Measurements from ENCODE around the gene WDR86. TPM values are rescaled to one million over a fixed set of nuclear protein-coding genes. Genes with fewer than 3 reads are reported as not detected.

Gene WDR86
- total RNA-seq, 2 experiments from 2014 or later: 0.29 TPM; not detected in 1

GRCh38 chr7:151428378-151429236, 18.8 kb upstream of the WDR86 start:
- Mint-ChIP-seq H3K36me3 (no peaks in the 10 kb centered on the region), H3K27me3 (peaks cover 16% of the 10 kb centered on the region), H3K27ac (no peak overlapping the region), H3K4me1 (peaks cover 41% of the 10 kb centered on the region), H3K9me3 (ENCODE audit: low read depth) (no peaks in the 10 kb centered on the region), H3K4me3 (no peak overlapping the region)
- CTCF ChIA-PET: interaction anchor here (1.0 to 1.5 kb wide), 4 partner anchors 17 to 78 kb away, joined by 3 to 7 read pairs (median 3); no protein-coding TSS in a partner anchor
- no peak for DNase-seq
- no peak for ATAC-seq

GRCh38 chr7:151427705-151428377, 18.0 kb upstream of the WDR86 start:
- CTCF ChIA-PET: interaction anchor here (1.1 kb wide), 1 partner anchor 16 kb away, joined by 3 read pairs; no protein-coding TSS in a partner anchor
- H3K9me3 Mint-ChIP-seq (ENCODE audit: low read depth): no peaks in the 10 kb centered on the region
- H3K36me3 Mint-ChIP-seq: no peaks in the 10 kb centered on the region
- no peak overlapping the region for H3K4me3 Mint-ChIP-seq
- no peak for DNase-seq
- H3K4me1 Mint-ChIP-seq: peaks cover 35% of the 10 kb centered on the region
- H3K27ac Mint-ChIP-seq: no peak overlapping the region
- peaks cover 16% of the 10 kb centered on the region for H3K27me3 Mint-ChIP-seq
- no peak for ATAC-seq

GRCh38 chr7:151426904-151427704, 17.3 kb upstream of the WDR86 start:
- H3K36me3 Mint-ChIP-seq: no peaks in the 10 kb centered on the region
- H3K4me1 Mint-ChIP-seq: peaks cover 29% of the 10 kb centered on the region
- peaks cover 21% of the 10 kb centered on the region for H3K27me3 Mint-ChIP-seq
- CTCF ChIA-PET: no interaction called here
- H3K4me3 Mint-ChIP-seq: no peak overlapping the region
- DNase-seq (no peak), ATAC-seq (no peak)
- no peaks in the 10 kb centered on the region for H3K9me3 Mint-ChIP-seq (ENCODE audit: low read depth)
- no peak overlapping the region for H3K27ac Mint-ChIP-seq

- H3K9me3 Mint-ChIP-seq (ENCODE audit: low read depth): no peaks in the 10 kb centered on the region
- no peak overlapping the region for H3K27ac Mint-ChIP-seq
- H3K4me3 Mint-ChIP-seq: no peak overlapping the region
- H3K4me1 Mint-ChIP-seq: peaks cover 27% of the 10 kb centered on the region
- peaks cover 26% of the 10 kb centered on the region for H3K27me3 Mint-ChIP-seq
- DNase-seq: no peak
- no peaks in the 10 kb centered on the region for H3K36me3 Mint-ChIP-seq
- CTCF ChIA-PET: interaction anchor here (0.7 to 1.0 kb wide), 2 partner anchors 21 to 357 kb away, joined by 3 read pairs; no protein-coding TSS in a partner anchor
- ATAC-seq: no peak
Measured at GRCh38 chr7:151426441-151426903, 16.6 kb upstream of the WDR86 start.

GRCh38 chr7:151425670-151426440, 16.0 kb upstream of the WDR86 start:
- Mint-ChIP-seq H3K4me3 (no peak overlapping the region), H3K9me3 (ENCODE audit: low read depth) (no peaks in the 10 kb centered on the region), H3K27ac (no peak overlapping the region), H3K27me3 (peaks cover 26% of the 10 kb centered on the region), H3K4me1 (peaks cover 24% of the 10 kb centered on the region), H3K36me3 (no peaks in the 10 kb centered on the region)
- no peak for DNase-seq
- no peak for ATAC-seq
- CTCF ChIA-PET: interaction anchor here (0.7 to 1.0 kb wide), 2 partner anchors 22 to 358 kb away, joined by 3 read pairs; no protein-coding TSS in a partner anchor

- CTCF ChIA-PET: no interaction called here
- H3K4me3 Mint-ChIP-seq: no peak overlapping the region
- H3K9me3 Mint-ChIP-seq (ENCODE audit: low read depth): no peaks in the 10 kb centered on the region
- DNase-seq: no peak
- H3K27ac Mint-ChIP-seq: no peak overlapping the region
- H3K36me3 Mint-ChIP-seq: no peaks in the 10 kb centered on the region
- no peak for ATAC-seq
- peaks cover 16% of the 10 kb centered on the region for H3K4me1 Mint-ChIP-seq
- H3K27me3 Mint-ChIP-seq: peaks cover 32% of the 10 kb centered on the region
Measured at GRCh38 chr7:151424799-151425198, 15.0 kb upstream of the WDR86 start.

GRCh38 chr7:151423936-151424335, 14.1 kb upstream of the WDR86 start:
- Mint-ChIP-seq H3K36me3 (no peaks in the 10 kb centered on the region), H3K9me3 (ENCODE audit: low read depth) (no peaks in the 10 kb centered on the region), H3K27me3 (peaks cover 33% of the 10 kb centered on the region), H3K4me1 (peaks cover 8% of the 10 kb centered on the region), H3K27ac (no peak overlapping the region), H3K4me3 (no peak overlapping the region)
- DNase-seq (no peak), ATAC-seq (no peak)
- CTCF ChIA-PET: interaction anchor here (1.6 kb wide), 1 partner anchor 25 kb away, joined by 9 read pairs; no protein-coding TSS in a partner anchor

GRCh38 chr7:151423226-151423625, 13.4 kb upstream of the WDR86 start:
- H3K27ac Mint-ChIP-seq: no peak overlapping the region
- H3K4me1 Mint-ChIP-seq: peaks cover 2% of the 10 kb centered on the region
- DNase-seq (no peak), ATAC-seq (no peak)
- no peak overlapping the region for H3K4me3 Mint-ChIP-seq
- peaks cover 35% of the 10 kb centered on the region for H3K27me3 Mint-ChIP-seq
- H3K36me3 Mint-ChIP-seq: no peaks in the 10 kb centered on the region
- H3K9me3 Mint-ChIP-seq (ENCODE audit: low read depth): peaks cover 2% of the 10 kb centered on the region
- CTCF ChIA-PET: interaction anchor here (1.6 kb wide), 1 partner anchor 25 kb away, joined by 9 read pairs; no protein-coding TSS in a partner anchor

GRCh38 chr7:151422212-151422611, 12.4 kb upstream of the WDR86 start:
- ATAC-seq (no peak), DNase-seq (no peak)
- Mint-ChIP-seq H3K27ac (no peak overlapping the region), H3K9me3 (ENCODE audit: low read depth) (peaks cover 4% of the 10 kb centered on the region), H3K4me3 (no peak overlapping the region), H3K27me3 (peaks cover 38% of the 10 kb centered on the region), H3K4me1 (no peaks in the 10 kb centered on the region), H3K36me3 (no peaks in the 10 kb centered on the region)
- CTCF ChIA-PET: no interaction called here

GRCh38 chr7:151420144-151420543, 10.3 kb upstream of the WDR86 start:
- H3K27me3 Mint-ChIP-seq: peaks cover 43% of the 10 kb centered on the region
- no peaks in the 10 kb centered on the region for H3K36me3 Mint-ChIP-seq
- H3K4me1 Mint-ChIP-seq: no peaks in the 10 kb centered on the region
- H3K27ac Mint-ChIP-seq: no peak overlapping the region
- no peak for DNase-seq
- ATAC-seq: no peak
- H3K9me3 Mint-ChIP-seq (ENCODE audit: low read depth): peaks cover 4% of the 10 kb centered on the region
- CTCF ChIA-PET: interaction anchor here (0.9 kb wide), 1 partner anchor 28 kb away, joined by 4 read pairs; no protein-coding TSS in a partner anchor
- H3K4me3 Mint-ChIP-seq: no peak overlapping the region

GRCh38 chr7:151416941-151417315, 7.1 kb upstream of the WDR86 start:
- H3K27me3 Mint-ChIP-seq: peaks cover 55% of the 10 kb centered on the region
- peaks cover 4% of the 10 kb centered on the region for H3K9me3 Mint-ChIP-seq (ENCODE audit: low read depth)
- CTCF ChIA-PET: interaction anchor here (1.8 kb wide), 1 partner anchor 14 kb away, joined by 3 read pairs; no protein-coding TSS in a partner anchor
- H3K4me3 Mint-ChIP-seq: no peak overlapping the region
- H3K27ac Mint-ChIP-seq: no peak overlapping the region
- ATAC-seq (no peak), DNase-seq (no peak)
- H3K4me1 Mint-ChIP-seq: peaks cover 8% of the 10 kb centered on the region
- no peaks in the 10 kb centered on the region for H3K36me3 Mint-ChIP-seq

GRCh38 chr7:151416112-151416940, 6.5 kb upstream of the WDR86 start:
- no peaks in the 10 kb centered on the region for H3K36me3 Mint-ChIP-seq
- no peak overlapping the region for H3K4me3 Mint-ChIP-seq
- peaks cover 8% of the 10 kb centered on the region for H3K4me1 Mint-ChIP-seq
- no peak for DNase-seq
- no peak for ATAC-seq
- CTCF ChIA-PET: no interaction called here
- H3K27me3 Mint-ChIP-seq: peaks cover 57% of the 10 kb centered on the region
- H3K27ac Mint-ChIP-seq: no peak overlapping the region
- H3K9me3 Mint-ChIP-seq (ENCODE audit: low read depth): peaks cover 4% of the 10 kb centered on the region
